Activated CD8-positive, alpha-beta memory T cell treated with anti-CD3 and anti-CD28 coated beads for 24 hours (primary cell): ENCODE results near the gene TMEM200B.
A peak's percentile ranks its signal among the peaks of the same experiment; 100 is the strongest.

Source experiments
- DNase-seq: peaks from one replicate; pipeline ENCODE4 v3.0.0-alpha.2; 2020

The TMEM200B gene

GRCh38 chr1:29123887-29124365 is at the start of gene TMEM200B:
Gene TMEM200B, minus strand, starts transcription at chr1:29123903. Its CDS starts 2,075 bp downstream, at chr1:29121828.
- DNase-seq, result no peak

GRCh38 chr1:29172415-29172939 is 48.8 kb upstream of the TMEM200B start:
- DNase-seq, result peak; percentile 43

- DNase-seq, result no peak
Measured at GRCh38 chr1:29171521-29171920, 47.8 kb upstream of the TMEM200B start.

- DNase-seq, result no peak
Measured at GRCh38 chr1:29171089-29171488, 47.4 kb upstream of the TMEM200B start.

- no peak for DNase-seq
Measured at GRCh38 chr1:29169976-29170375, 46.3 kb upstream of the TMEM200B start.

GRCh38 chr1:29167904-29168303 is 44.2 kb upstream of the TMEM200B start:
- DNase-seq, result no peak

- DNase-seq, result no peak
Measured at GRCh38 chr1:29166291-29166878, 42.7 kb upstream of the TMEM200B start.

GRCh38 chr1:29164588-29164987 is 40.9 kb upstream of the TMEM200B start:
- no peak for DNase-seq

- no peak for DNase-seq
Measured at GRCh38 chr1:29162476-29163138, 38.9 kb upstream of the TMEM200B start.

- no peak for DNase-seq
Measured at GRCh38 chr1:29162025-29162424, 38.3 kb upstream of the TMEM200B start.

GRCh38 chr1:29159773-29160172 is 36.1 kb upstream of the TMEM200B start:
- no peak for DNase-seq

- DNase-seq, result no peak
Measured at GRCh38 chr1:29157269-29157601, 33.5 kb upstream of the TMEM200B start.

- no peak for DNase-seq
Measured at GRCh38 chr1:29156543-29157268, 33.0 kb upstream of the TMEM200B start.

- no peak for DNase-seq
Measured at GRCh38 chr1:29152046-29152805, 28.5 kb upstream of the TMEM200B start.

- DNase-seq, result peak; percentile 30
Measured at GRCh38 chr1:29150346-29150745, 26.6 kb upstream of the TMEM200B start.

- DNase-seq, result no peak
Measured at GRCh38 chr1:29148656-29149491, 25.2 kb upstream of the TMEM200B start.

GRCh38 chr1:29145739-29146437 is 22.2 kb upstream of the TMEM200B start:
- DNase-seq, result no peak

GRCh38 chr1:29144178-29144577 is 20.5 kb upstream of the TMEM200B start:
- no peak for DNase-seq

- no peak for DNase-seq
Measured at GRCh38 chr1:29142714-29143113, 19.0 kb upstream of the TMEM200B start.

GRCh38 chr1:29136391-29136915 is 12.8 kb upstream of the TMEM200B start:
- DNase-seq, result no peak

- DNase-seq, result no peak
Measured at GRCh38 chr1:29134695-29135028, 11.0 kb upstream of the TMEM200B start.
